ENCODE data around the gene PLEKHA7.
"Not testable (repeated sequence)": the region's sequence is repeated elsewhere in the genome, so short reads cannot be mapped to it uniquely, and the experiment has no call there.

Gene PLEKHA7

DNA sequence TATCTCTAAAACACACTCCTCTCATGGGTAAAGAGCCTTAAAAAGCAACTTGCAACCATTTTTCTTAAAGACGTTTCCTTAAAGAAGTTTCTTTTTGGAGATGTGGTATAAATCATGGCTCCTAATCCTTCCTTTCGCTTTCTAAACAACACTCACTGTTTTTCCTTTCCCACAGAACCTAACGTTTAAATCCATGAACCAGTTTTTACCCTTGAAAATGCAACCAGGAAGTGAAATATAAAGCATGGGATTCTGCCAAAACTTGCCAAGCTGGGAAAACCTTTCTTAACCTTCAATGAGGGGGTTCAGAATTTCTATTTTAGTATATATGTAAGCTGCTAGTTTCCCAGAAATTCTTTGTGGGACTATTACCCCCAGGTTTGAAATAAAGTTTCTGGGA, 8.6 kb downstream of the PLEKHA7 start:
- no peak for DNase-seq (ENCODE audit: low read depth)

DNA sequence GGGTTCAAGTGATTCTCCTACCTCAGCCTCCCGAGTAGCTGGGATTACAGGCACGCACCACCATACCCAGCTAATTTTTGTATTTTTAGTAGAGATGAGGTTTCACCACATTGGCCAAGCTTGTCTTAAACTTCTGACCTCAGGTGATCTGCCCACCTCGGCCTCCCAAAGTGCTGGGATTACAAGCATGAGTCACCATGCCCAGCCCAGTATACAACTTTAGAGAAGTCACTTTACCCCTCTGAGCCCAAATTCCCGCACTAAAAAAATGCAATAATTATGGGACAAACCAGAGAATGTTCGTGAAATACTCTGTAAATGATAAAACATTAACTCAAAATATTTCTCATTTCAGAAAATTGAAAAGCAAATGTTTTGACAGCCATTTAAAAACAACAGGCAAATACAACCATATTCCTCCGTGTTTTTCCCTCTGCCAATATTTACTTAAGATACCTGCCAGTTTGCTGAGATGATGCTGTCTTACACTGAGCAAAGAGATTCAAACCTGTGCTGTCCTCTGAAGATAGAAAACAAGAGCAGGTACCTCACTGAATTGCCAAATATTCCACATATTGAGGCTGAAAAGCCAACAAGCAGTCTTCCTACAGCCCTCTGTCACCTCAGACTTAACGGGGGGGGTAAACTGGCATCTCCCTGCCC, 9.6 kb downstream of the PLEKHA7 start:
- DNase-seq (ENCODE audit: low read depth) = no peak

DNA sequence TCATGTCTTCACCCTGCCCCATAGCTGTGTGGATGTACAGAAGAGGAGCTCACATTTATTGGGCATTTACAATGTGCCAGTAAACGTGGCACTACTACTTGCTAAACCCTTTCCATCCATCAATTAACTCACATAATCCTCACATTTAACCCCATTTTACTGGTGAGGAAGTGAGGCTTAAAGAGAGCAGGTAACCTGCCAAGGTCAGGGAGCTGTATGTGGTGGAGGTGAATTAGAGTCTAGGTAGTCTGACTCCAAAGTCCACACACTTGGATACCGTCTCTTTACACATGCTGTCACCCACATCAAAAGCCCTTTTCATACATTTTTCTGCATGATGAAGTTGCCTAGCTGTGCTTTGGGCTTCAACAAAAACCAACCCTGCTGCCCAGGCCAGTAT, 10.8 kb downstream of the PLEKHA7 start:
- no peak for DNase-seq (ENCODE audit: low read depth)

DNA sequence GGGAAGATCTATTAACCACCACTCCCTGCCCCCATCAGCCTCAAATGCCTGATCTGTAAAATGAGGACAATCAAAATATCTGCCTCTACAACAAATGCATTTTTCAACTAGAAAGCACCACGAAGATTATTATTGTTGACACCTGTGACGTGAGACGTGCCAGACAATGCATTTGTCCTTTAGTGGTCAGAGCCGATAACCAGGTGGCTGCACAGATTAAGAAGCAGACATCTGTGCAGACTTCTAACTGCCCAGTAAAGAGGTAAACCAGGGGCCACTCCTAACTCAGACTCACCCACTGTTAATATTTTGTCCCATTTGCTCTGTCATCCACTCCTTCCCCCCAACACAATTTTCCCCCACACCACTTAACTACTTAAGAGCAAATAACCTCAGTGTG, 11.7 kb downstream of the PLEKHA7 start:
- DNase-seq (ENCODE audit: low read depth) = no peak

DNA sequence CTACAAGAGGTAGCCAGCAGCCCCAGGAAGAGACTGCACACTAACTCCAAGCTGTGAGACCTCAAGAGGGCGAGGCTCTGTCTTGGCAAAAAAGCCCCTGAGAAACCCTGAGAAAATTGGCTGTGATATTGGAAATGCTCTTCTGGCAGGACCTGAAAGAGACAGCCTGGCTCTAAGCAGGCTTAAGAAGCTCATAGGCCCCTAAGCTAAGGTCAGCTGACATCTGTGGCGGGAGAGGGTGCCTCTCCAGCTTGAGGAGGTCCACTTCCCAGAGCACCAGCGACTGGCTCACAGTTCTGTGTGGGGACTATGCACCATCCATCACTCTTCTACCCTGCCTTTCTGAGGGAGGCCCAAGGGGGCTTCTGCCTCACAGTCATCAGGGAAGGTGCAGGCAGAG, 12.4 kb downstream of the PLEKHA7 start:
- no peak for DNase-seq (ENCODE audit: low read depth)

DNA sequence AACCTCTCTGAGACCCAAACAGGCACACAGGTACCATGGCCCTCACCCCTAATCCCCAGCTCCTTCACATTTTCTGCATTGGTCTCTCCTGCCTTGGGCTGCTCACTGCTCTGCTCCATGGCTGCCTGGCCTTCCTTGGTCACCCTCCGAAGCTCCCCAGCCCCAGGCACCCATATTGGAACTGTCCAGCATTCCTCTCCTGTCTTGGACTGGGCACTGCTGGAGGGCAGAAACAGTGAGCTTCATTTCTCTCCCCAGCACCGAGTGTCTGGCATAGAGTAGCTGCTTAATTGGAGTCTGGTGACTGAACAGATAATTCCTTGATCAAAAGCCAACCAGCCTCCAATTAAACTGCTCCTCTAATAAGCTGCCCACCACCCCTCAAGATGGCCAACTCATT, 13.2 kb downstream of the PLEKHA7 start:
- DNase-seq (ENCODE audit: low read depth) = no peak

DNA sequence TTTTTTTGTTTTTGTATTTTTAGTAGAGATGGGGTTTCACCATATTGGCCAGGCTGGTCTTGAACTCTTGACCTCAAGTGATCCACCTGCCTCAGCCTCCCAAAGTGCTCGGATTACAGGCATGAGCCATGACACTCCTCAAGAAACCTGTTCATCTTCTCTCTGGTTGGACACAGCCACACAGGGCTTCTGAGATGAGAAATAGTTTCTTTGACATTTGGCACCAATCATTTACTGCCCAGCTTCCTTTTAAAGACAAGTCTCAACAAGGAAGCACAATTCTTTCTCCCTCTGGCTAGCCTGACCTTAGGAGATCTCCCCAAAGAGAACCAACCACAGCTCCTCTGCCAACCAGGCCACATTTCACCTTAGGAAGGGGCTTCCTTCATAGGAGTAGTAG, 14.0 kb downstream of the PLEKHA7 start:
- DNase-seq (ENCODE audit: low read depth) = not testable (repeated sequence)

DNA sequence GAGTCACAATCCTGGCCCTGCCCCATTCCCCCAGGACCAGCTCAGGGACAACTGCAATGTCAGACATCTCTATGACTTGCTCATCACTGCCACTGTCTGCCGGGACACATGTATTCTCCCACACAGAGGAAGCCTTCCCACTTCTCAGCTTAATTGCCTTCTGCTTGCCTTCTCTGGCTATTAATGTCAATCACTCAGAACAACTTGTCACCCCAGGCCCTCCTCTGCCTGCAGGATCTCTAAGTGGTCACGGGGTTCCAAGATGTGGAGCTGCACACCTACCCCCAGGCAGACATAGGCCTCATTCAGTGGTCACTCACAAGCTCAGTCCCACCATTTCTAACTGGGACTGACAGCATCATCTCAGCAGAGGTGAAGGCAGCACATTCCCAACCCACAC, 15.1 kb downstream of the PLEKHA7 start:
- no peak for DNase-seq (ENCODE audit: low read depth)

DNA sequence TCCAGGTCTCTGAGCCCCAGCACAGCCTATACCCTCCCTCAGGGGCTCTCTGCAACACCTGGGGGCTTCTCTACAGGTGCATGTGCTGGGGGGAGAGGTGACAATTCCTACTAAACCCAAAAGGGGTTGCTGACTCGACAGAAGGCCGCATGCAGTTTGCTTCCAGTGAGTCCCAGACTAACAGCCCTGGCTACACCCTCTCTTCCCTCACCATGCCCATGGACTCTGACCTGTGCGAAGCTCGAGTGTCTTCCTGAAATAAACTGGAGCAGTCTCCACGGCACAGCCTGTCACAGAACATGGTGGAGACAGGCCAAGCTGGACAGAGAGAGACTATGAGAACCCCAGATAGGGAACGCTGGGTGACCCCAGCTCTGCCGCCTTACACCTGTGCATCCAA, 16.6 kb downstream of the PLEKHA7 start:
- DNase-seq (ENCODE audit: low read depth) = no peak

DNA sequence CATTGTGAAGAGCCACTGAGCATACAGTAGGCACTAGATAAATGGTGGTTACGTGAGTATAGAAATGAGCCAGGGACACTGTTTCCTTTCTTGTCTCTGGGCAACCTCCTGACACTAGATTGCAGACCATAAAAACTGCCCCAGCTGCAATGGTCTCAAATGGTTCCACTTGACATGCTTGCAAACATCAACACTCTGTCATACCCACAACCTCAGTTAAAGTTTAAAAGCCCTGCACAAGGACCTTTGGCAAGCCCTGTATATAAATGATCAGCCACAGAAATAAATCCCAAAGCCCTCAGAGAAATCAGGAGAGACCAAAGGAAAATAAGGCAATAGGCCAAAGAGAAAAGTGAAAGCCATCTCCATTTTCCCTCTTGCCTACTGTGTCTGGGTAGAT, 20.7 kb downstream of the PLEKHA7 start:
- no peak for DNase-seq (ENCODE audit: low read depth)

DNA sequence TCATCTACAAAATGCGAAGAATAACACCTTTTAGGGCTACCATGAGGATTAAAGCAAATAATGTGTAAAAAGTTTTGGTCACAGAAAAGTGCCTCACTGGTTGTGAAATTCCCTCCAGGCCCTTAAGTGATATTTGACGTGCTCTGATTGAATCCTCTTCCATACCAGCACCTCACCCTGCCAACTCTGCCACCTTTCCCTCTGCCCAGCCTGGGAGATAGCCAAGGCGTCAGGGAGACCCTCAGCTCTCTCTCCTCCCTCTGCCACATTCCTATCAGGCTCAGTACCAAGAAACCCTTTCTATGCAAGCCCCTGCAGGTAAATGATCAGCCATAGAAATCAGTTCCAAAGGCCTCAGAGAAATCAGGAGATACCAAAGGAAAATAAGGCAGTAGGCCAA, 21.4 kb downstream of the PLEKHA7 start:
- DNase-seq (ENCODE audit: low read depth) = no peak

DNA sequence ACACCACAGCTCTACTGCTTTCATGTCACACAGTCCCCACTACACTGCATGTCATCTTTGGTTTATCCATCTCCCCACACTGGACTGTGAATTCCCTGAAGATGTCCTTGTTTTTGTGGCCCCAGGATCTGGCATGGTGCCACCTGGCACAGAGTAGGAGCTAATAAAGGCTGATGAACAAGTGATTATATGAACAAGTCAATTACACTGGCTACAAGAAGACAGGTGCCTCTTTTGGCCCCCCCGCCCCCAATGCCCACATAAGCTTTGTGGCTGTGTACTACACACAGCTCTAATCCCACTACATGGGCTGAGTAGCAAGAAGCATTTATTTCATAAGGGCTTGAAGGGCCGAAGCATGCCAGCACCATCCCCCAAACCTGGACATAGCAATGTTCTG, 24.7 kb downstream of the PLEKHA7 start:
- DNase-seq (ENCODE audit: low read depth) = no peak

DNA sequence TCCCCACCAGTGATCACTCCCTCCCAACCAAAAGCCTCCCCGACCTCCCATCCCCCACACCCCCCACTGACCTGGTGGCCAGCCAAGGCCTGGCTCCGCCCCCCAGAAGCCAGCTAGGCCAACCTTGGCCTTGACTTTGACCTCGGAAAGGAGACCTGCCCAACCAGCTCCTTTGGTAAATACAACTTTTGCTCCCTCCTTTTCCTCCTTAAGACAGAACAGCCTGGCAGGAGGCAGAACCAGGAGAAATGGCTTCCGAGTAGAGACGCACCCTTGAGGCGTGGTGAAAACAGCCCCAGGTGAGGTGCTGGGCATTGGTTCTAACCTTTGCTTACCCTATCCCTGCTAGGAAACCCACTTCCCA, 27.0 kb downstream of the PLEKHA7 start:
- no peak for DNase-seq (ENCODE audit: low read depth)

DNA sequence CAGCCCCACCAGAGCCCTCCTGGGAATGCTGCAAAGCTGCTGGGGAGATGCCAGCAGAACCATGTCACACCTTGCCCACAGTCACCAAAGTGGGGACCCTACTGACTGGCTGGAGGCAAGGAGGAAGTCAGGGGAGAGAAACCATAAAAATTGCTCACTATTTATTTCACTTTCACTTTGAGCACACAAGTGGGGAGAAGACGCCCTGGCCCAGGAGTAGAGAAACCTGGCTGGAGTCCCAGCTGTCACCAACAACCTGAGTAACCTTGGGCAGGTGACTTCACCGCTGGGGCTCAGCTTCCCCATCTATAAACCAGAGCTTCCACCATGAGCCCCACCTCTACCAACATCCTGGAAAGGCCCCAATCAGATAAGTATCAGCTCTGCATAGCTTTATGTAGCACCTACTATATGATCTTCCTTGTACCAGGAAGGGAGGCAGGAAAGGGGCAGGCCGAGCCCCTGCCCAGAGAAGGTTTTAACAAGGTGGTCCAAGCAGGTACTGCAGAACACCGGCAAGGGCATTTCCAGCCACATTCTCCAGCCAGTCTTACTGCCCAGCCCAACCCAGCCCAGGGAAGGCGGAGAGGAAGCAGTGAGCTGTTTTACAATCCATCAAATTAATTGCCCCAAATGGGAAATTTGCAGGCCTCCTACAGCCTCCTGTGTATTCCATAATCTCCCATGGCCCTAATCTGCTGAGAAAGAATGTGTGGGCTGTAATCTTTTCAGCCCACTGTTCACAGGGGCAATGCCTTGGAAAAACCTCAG, 27.6 kb downstream of the PLEKHA7 start:
- peak; percentile 1 for DNase-seq (ENCODE audit: low read depth)

DNA sequence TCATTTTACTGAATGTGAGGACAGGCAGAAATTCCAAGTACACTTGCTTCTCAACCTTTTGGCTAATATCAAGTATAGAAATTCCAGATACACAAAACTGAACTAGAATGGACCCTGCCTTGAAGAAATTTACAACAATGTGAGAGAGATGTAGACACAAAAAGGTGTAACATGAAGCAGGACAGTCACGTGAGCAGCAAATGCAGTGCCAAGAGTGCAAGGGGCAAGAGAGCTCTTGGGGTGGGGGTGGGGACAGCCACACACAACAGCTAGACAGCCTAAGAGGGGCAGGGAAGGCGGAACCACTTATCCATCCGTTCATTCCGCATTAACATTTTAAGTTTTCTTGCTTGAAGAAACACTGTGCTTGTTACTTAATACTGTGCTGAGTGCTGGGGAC, 28.9 kb downstream of the PLEKHA7 start:
- no peak for DNase-seq (ENCODE audit: low read depth)

DNA sequence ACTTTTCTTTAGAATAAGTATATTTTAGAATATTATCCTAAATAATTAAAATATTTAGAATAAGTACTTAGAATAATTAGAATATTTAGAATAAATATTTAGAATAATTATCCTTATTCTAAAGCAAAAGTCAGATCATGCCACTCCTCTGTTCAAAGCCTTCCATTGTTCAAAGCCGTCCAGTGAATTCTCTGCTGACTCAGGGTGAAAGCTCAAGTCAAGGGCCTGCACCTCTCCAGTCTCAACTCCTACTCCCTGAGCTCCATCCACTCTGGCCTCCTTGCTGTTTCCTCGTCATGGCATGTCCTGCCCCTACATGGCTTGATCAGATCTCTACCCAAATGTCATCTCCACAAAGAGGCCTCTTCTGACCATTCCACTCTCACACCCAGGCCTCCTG, 30.0 kb downstream of the PLEKHA7 start:
- no peak for DNase-seq (ENCODE audit: low read depth)

DNA sequence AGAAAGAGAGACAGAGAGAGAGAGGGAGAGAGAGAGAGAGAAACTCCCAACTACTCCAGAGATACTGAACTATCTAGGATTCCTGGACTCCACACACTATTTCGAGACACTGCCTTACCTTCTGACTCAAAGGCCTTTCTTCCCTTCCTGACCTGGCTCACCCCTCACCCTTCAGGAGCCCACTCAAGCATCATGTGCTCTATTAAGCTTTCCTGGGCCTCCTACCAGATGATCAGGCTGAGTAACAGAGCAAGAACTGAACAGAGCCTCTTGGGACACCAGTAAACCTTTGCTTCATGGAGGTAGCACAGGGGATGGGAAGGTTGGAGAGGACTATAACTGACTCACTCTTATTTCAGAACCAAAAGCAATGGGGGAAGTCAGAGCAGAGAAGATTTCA, 31.4 kb downstream of the PLEKHA7 start:
- no peak for DNase-seq (ENCODE audit: low read depth)

DNA sequence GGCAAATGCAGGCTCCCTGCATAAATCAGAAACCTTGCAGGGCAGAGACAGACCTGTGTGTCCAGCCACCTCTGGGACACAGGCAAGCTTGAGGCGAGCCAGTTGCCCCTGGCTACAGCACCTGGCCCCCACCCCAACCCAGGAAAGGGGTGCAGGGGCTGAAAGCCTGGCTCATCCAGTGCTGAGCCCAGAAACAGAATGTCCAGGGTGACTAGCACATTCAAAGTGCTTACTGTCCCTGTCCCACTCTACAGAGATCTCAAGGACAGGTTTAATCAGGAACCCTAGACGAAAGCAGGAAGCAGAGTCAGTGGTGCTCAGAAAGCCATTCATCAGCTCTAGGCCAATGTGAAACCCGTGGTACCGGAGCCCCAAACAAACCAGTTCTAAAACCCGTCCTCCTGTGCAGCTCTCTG, 31.9 kb downstream of the PLEKHA7 start:
- no peak for DNase-seq (ENCODE audit: low read depth)

DNA sequence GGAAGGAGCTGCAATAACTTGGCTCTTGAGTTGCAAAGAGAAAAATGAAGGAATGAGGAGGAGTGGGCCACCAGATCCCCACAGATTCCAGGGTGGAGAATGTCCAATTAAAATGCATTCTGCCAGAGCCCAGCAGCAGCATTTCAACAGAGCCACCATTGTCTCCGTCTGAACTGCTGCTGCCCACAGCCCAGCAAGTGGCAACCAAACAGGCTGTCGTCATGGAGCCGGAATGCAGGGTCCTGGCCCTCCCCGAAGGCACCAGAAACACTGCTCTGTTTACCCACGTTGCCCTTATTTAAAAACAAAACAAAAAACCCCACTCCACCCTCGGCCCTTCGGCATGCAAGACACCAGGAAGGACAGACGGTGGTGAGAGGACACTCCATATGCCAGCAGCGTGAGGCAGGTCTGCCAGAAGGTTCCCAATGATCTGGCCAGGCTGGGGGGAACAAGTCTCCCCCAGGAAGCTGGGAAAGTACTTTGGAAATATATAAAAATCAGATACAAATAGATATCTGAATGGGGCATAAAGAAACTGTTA, 32.5 kb downstream of the PLEKHA7 start:
- DNase-seq (ENCODE audit: low read depth) = no peak

DNA sequence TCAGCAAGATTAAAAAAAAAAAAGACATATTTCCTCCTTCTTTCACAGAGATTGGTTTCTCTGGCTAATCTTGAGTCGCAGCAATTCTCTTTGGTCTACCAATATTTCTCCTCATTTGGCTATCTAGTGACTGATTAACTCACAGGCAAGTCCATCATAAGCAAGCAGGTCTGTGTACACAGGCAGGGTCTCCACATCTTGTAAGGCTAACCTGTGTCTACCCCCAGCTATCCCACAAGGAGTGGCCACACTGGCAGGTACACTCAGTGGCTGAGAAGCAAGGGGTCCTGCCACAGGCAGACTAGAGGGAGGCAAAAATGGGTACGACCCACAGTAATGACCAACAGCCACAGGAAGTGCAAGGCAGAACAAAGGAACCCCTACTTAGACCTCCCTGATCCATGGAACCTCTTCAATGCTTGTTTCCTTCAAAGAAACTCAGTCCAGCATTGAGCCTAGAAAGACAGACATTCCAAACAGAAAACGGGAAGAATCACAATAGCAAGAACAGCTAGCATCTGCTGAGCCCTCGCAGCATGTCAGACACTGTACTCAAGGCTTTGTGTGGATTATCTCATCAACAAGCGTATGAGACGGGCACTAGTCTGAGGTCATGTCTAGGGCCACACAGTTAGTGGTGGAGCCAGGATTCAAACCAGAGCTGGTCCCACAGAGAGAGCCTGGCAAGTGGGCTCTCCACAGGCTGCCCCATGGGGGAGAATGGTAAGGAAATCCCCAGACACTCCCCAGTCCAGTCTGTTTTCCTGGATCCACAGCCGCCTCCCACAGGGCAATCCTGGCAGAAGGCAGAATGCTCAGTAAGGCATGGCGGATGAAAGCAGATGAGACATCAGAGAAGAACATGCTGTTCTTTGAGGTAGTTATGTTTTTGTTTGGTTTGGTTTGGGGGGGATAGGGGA, 34.3 kb downstream of the PLEKHA7 start:
- DNase-seq (ENCODE audit: low read depth) = no peak

DNA sequence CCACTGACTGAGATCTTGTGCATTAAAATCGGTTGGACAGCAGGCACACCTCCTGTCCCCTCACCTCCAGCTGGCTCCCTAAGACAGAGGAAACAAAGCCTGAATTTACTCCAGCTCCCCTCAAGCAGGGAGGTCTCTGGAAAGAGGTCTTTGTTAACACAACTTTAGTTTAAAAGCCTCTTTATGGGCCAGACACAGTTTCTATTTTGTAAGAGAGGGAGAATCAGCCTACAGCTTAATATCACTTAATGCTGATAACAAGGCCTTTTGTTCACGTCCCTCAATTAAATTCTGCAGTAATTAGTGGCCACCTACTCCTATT, 36.3 kb downstream of the PLEKHA7 start:
- no peak for DNase-seq (ENCODE audit: low read depth)

DNA sequence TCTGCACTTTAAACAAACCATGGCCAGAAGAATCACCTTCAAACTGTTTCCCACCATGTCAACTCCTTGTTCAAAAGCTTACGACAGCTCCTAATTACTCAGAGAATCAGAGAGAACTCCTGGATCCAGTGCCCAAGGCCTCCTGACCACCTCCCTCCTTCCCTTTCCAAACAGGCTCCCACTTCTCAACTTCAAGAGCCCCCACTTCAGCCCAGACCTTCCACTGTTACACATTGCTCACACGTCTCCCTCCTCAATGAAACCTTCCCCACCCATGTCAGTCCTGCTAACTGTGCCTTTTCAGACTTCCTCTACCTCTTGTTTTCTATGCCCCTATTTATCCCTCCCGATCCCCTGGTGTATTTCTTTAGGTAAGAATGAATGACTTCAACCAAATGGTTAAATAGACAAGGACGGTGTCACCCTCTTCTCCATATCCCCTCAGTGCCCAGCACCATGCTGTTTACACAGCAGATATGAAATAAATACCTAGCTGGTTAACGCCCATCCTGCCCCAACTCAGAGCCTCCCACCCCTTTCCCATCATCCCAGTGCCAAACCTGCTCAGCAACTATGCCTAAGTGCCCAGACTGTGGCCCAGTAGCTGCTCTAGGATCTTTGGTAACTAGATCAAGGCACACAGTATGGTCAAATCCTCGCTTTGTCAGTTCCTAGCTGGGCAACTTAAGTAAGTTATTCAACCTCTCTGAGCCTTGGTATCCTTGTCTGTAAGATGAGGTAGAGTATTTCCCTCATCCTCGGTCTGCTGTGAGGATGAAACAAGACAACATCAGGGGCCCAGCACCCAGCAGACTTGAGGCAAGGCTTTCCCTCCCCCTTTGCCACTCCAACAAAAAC, 36.8 kb downstream of the PLEKHA7 start:
- no peak for DNase-seq (ENCODE audit: low read depth)

Measured in activated T-cell treated with anti-CD3 and anti-CD28 coated beads for 1 hour (primary cell).